ENCODE measurements around the gene MDH1B. TPM values are rescaled to one million over a fixed set of nuclear protein-coding genes. Genes with fewer than 3 reads are reported as not detected.
"Not testable (repeated sequence)": the region's sequence is repeated elsewhere in the genome, so short reads cannot be mapped to it uniquely, and the experiment has no call there.

The MDH1B gene
- 1.5 TPM for polyA plus RNA-seq (2013)

- DNase-seq = peak; percentile 96 to 97 (median 97)
- Histone ChIP-seq H3K27me3 (replicated peaks in 2 of 5; ENCODE audit: control insufficient read depth in 4 of 5, insufficient read depth in 5 of 5, low read length in 4 of 5) (peaks cover 0 to 3% (median 0%) of the 10 kb centered on the region in 5 experiments), H3K36me3 (ENCODE audit: control insufficient read depth in 4 of 4, insufficient read depth in 4 of 4, low read length in 3 of 4) (peaks cover 3 to 21% (median 10%) of the 10 kb centered on the region in 4 experiments), H3K27ac (ENCODE audit: insufficient read depth in 1 of 2, low read depth in 1 of 2, low read length in 2 of 2, poor library complexity in 1 of 2, severe bottlenecking in 2 of 2) (peak within 1 kb of the TSS; percentile 95 to 98), H3K9me3 (ENCODE audit: control extremely low read depth in 1 of 5, control insufficient read depth in 4 of 5, insufficient read depth in 2 of 5, low read depth in 1 of 5, low read length in 4 of 5) (no peaks in the 10 kb centered on the region), H3K4me1 (ENCODE audit: control extremely low read depth in 1 of 4, control insufficient read depth in 4 of 4, insufficient read depth in 4 of 4, low read length in 3 of 4) (peaks cover 6 to 29% (median 16%) of the 10 kb centered on the region in 4 experiments), H3K4me3 (ENCODE audit: control insufficient read depth in 1 of 7, extremely low read depth in 1 of 7, insufficient read depth in 4 of 7, low read depth in 2 of 7, low read length in 6 of 7) (peak within 1 kb of the TSS; percentile 67 to 97 (median 91))
- ChIA-PET CTCF (interaction anchor here (1.0 to 3.2 kb wide), 6 partner anchors 17 to 71 kb away, joined by 3 to 14 read pairs (median 6); no protein-coding TSS in a partner anchor), POLR2A (interaction anchor here (0.7 kb wide), 1 partner anchor 65 kb away, joined by 3 read pairs; no protein-coding TSS in a partner anchor)
- WGBS (ENCODE audit: insufficient coverage) = under 1% methylated on average over 41 of the region's 46 CpGs
These were observed at the start of gene MDH1B, which contains the start of gene FASTKD2 for GRCh38 chr2:206765242-206766056. Gene MDH1B, minus strand, starts transcription at chr2:206765328. Its CDS starts 57 bp downstream, at chr2:206765271. Gene FASTKD2, plus strand, starts transcription at chr2:206765606. Its CDS starts 1,088 bp downstream, at chr2:206766694.

- no peaks in the 10 kb centered on the region for H3K36me3 ChIP-seq (ENCODE audit: control insufficient read depth in 4 of 4, insufficient read depth in 4 of 4, low read length in 3 of 4)
- ChIA-PET CTCF (no interaction called here), POLR2A (no interaction called here)
- H3K27ac ChIP-seq (ENCODE audit: insufficient read depth in 1 of 2, low read depth in 1 of 2, low read length in 2 of 2, poor library complexity in 1 of 2, severe bottlenecking in 2 of 2) = no peak overlapping the region
- no peaks in the 10 kb centered on the region for H3K4me1 ChIP-seq (ENCODE audit: control extremely low read depth in 1 of 4, control insufficient read depth in 4 of 4, insufficient read depth in 4 of 4, low read length in 3 of 4)
- DNase-seq = peak in 2 of 3 donors; percentile 21 to 32
- peaks cover 0 to 3% (median 0%) of the 10 kb centered on the region in 5 experiments for H3K9me3 ChIP-seq (ENCODE audit: control extremely low read depth in 1 of 5, control insufficient read depth in 4 of 5, insufficient read depth in 2 of 5, low read depth in 1 of 5, low read length in 4 of 5)
- H3K4me3 ChIP-seq (ENCODE audit: control insufficient read depth in 1 of 7, extremely low read depth in 1 of 7, insufficient read depth in 4 of 7, low read depth in 2 of 7, low read length in 6 of 7) = no peak overlapping the region
- no peaks in the 10 kb centered on the region for H3K27me3 ChIP-seq (replicated peaks in 2 of 5; ENCODE audit: control insufficient read depth in 4 of 5, insufficient read depth in 5 of 5, low read length in 4 of 5)
These were observed 49.4 kb upstream of the MDH1B start for GRCh38 chr2:206814498-206814897.

GRCh38 chr2:206812471-206812870 is 47.3 kb upstream of the MDH1B start:
- 91% methylated on average over 4 of the region's 5 CpGs for WGBS (ENCODE audit: insufficient coverage)
- CTCF ChIA-PET; POLR2A ChIA-PET; H3K36me3 ChIP-seq (ENCODE audit: control insufficient read depth in 4 of 4, insufficient read depth in 4 of 4, low read length in 3 of 4); H3K9me3 ChIP-seq (ENCODE audit: control extremely low read depth in 1 of 5, control insufficient read depth in 4 of 5, insufficient read depth in 2 of 5, low read depth in 1 of 5, low read length in 4 of 5); H3K27me3 ChIP-seq (replicated peaks in 2 of 5; ENCODE audit: control insufficient read depth in 4 of 5, insufficient read depth in 5 of 5, low read length in 4 of 5); H3K4me1 ChIP-seq (ENCODE audit: control extremely low read depth in 1 of 4, control insufficient read depth in 4 of 4, insufficient read depth in 4 of 4, low read length in 3 of 4); DNase-seq; H3K4me3 ChIP-seq (ENCODE audit: control insufficient read depth in 1 of 7, extremely low read depth in 1 of 7, insufficient read depth in 4 of 7, low read depth in 2 of 7, low read length in 6 of 7); H3K27ac ChIP-seq (ENCODE audit: insufficient read depth in 1 of 2, low read depth in 1 of 2, low read length in 2 of 2, poor library complexity in 1 of 2, severe bottlenecking in 2 of 2): not testable (repeated sequence)

- CTCF ChIA-PET; H3K27ac ChIP-seq (ENCODE audit: insufficient read depth in 1 of 2, low read depth in 1 of 2, low read length in 2 of 2, poor library complexity in 1 of 2, severe bottlenecking in 2 of 2); H3K36me3 ChIP-seq (ENCODE audit: control insufficient read depth in 4 of 4, insufficient read depth in 4 of 4, low read length in 3 of 4); H3K9me3 ChIP-seq (ENCODE audit: control extremely low read depth in 1 of 5, control insufficient read depth in 4 of 5, insufficient read depth in 2 of 5, low read depth in 1 of 5, low read length in 4 of 5); DNase-seq; H3K4me3 ChIP-seq (ENCODE audit: control insufficient read depth in 1 of 7, extremely low read depth in 1 of 7, insufficient read depth in 4 of 7, low read depth in 2 of 7, low read length in 6 of 7); H3K4me1 ChIP-seq (ENCODE audit: control extremely low read depth in 1 of 4, control insufficient read depth in 4 of 4, insufficient read depth in 4 of 4, low read length in 3 of 4); POLR2A ChIA-PET; H3K27me3 ChIP-seq (replicated peaks in 2 of 5; ENCODE audit: control insufficient read depth in 4 of 5, insufficient read depth in 5 of 5, low read length in 4 of 5): not testable (repeated sequence)
- no CpG with 5 or more reads among the region's 3 CpGs for WGBS (ENCODE audit: insufficient coverage)
These were observed 42.5 kb upstream of the MDH1B start for GRCh38 chr2:206807624-206808023.

- no peak for DNase-seq
- 80% methylated on average over 5 of the region's 6 CpGs for WGBS (ENCODE audit: insufficient coverage)
- Histone ChIP-seq H3K4me3 (ENCODE audit: control insufficient read depth in 1 of 7, extremely low read depth in 1 of 7, insufficient read depth in 4 of 7, low read depth in 2 of 7, low read length in 6 of 7) (no peak overlapping the region), H3K27ac (ENCODE audit: insufficient read depth in 1 of 2, low read depth in 1 of 2, low read length in 2 of 2, poor library complexity in 1 of 2, severe bottlenecking in 2 of 2) (no peak overlapping the region), H3K4me1 (ENCODE audit: control extremely low read depth in 1 of 4, control insufficient read depth in 4 of 4, insufficient read depth in 4 of 4, low read length in 3 of 4) (peaks cover under 1 to 8% (median 3%) of the 10 kb centered on the region in 4 experiments), H3K9me3 (ENCODE audit: control extremely low read depth in 1 of 5, control insufficient read depth in 4 of 5, insufficient read depth in 2 of 5, low read depth in 1 of 5, low read length in 4 of 5) (no peaks in the 10 kb centered on the region), H3K36me3 (ENCODE audit: control insufficient read depth in 4 of 4, insufficient read depth in 4 of 4, low read length in 3 of 4) (no peaks in the 10 kb centered on the region), H3K27me3 (replicated peaks in 2 of 5; ENCODE audit: control insufficient read depth in 4 of 5, insufficient read depth in 5 of 5, low read length in 4 of 5) (no peaks in the 10 kb centered on the region)
- POLR2A ChIA-PET = no interaction called here
- CTCF ChIA-PET = interaction anchor here (0.6 to 1.9 kb wide), 2 partner anchors 668 to 727 kb away, joined by 3 to 8 read pairs; no protein-coding TSS in a partner anchor
These were observed 40.9 kb upstream of the MDH1B start for GRCh38 chr2:206805887-206806607.

- 87% methylated on average over 3 of the region's 5 CpGs for WGBS (ENCODE audit: insufficient coverage)
- no peaks in the 10 kb centered on the region for H3K27me3 ChIP-seq (replicated peaks in 2 of 5; ENCODE audit: control insufficient read depth in 4 of 5, insufficient read depth in 5 of 5, low read length in 4 of 5)
- no peaks in the 10 kb centered on the region for H3K9me3 ChIP-seq (ENCODE audit: control extremely low read depth in 1 of 5, control insufficient read depth in 4 of 5, insufficient read depth in 2 of 5, low read depth in 1 of 5, low read length in 4 of 5)
- no peak for DNase-seq
- H3K27ac ChIP-seq (ENCODE audit: insufficient read depth in 1 of 2, low read depth in 1 of 2, low read length in 2 of 2, poor library complexity in 1 of 2, severe bottlenecking in 2 of 2) = no peak overlapping the region
- H3K4me3 ChIP-seq (ENCODE audit: control insufficient read depth in 1 of 7, extremely low read depth in 1 of 7, insufficient read depth in 4 of 7, low read depth in 2 of 7, low read length in 6 of 7) = no peak overlapping the region
- ChIA-PET POLR2A (no interaction called here), CTCF (interaction anchor here (1.5 to 1.9 kb wide), 2 partner anchors 16 to 669 kb away, joined by 3 to 8 read pairs; no protein-coding TSS in a partner anchor)
- H3K36me3 ChIP-seq (ENCODE audit: control insufficient read depth in 4 of 4, insufficient read depth in 4 of 4, low read length in 3 of 4) = no peaks in the 10 kb centered on the region
- peaks cover 6 to 24% (median 13%) of the 10 kb centered on the region in 4 experiments for H3K4me1 ChIP-seq (ENCODE audit: control extremely low read depth in 1 of 4, control insufficient read depth in 4 of 4, insufficient read depth in 4 of 4, low read length in 3 of 4)
These were observed 39.2 kb upstream of the MDH1B start for GRCh38 chr2:206804326-206804725.
